Testis (tissue), 3 donors: Measurements from ENCODE around the gene HOXA5. TPM values are rescaled to one million over a fixed set of nuclear protein-coding genes. Genes with fewer than 3 reads are reported as not detected.

ENCODE experiments used
- DNase-seq: peaks from one replicate; pipeline ENCODE4 v3.0.0-alpha.2; 2019
- H3K27ac ChIP-seq, 2 donors: fragments of 200-600 bp; sonication (generic); one replicate each; pipeline ENCODE4 v1.5.1; 2019
- H3K27me3 ChIP-seq: fragments of 200-600 bp; sonication (generic); one replicate; pipeline ENCODE4 v1.5.1; 2019
- H3K36me3 ChIP-seq: fragments of 200-600 bp; sonication (generic); one replicate; pipeline ENCODE4 v1.5.1; 2017; ENCODE audit warnings: low read depth; ENCODE audit errors: missing control alignments
- H3K4me1 ChIP-seq: fragments of 200-600 bp; sonication (generic); one replicate; pipeline ENCODE4 v1.5.1; 2019
- H3K4me3 ChIP-seq, 2 donors: fragments of 200-600 bp; sonication (generic); one replicate each; pipeline ENCODE4 v1.5.1; 2017 to 2019
- H3K9me3 ChIP-seq: fragments of 200-600 bp; sonication (generic); one replicate; pipeline ENCODE4 v1.5.1; 2017
- POLR2A ChIP-seq: fragments of 450-650 bp; IDR thresholded peaks from one replicate; pipeline ENCODE4 v1.6.1; 2017; ENCODE audit warnings: antibody characterized with exemption, mild to moderate bottlenecking, moderate library complexity
- WGBS, 2 donors: methylation state at CpG; one replicate each; pipeline ENCODE4 v1.1.5; 2018; 5-methylcytosine and 5-hydroxymethylcytosine counted together
- intact Hi-C: fragments of 100-400 bp; cut with DNase I; formaldehyde crosslinking; loops from one replicate; pipeline ENCODE4 v1.15.1; 2023; ENCODE audit warnings: low total_unique reads
- polyA plus RNA-seq: library from polyadenylated mRNA; stranded (reverse); fragments of 350-450 nt; fragmentation: Illumina TruSeq; extraction: RNeasy Lipid Tissue Mini Kit (QIAGEN cat#74804); gene quantifications from one replicate; pipeline ENCODE4 v1.2.3, GENCODE V29; 2014; ENCODE audit warnings: low read depth, low replicate concordance; ENCODE audit not compliant: insufficient read depth
- total RNA-seq, 2 donors: library from RNA; depleted of rRNA; stranded (reverse); fragments of >200 nt; gene quantifications; one replicate each; pipeline ENCODE4 v1.2.3, GENCODE V29; 2016
- TF ChIP-seq, protein P1 (sequence below), 3 experiments: fragments of 450-650 bp in 2 of 3; fragments of 200-600 bp in 1 of 3; sonication (generic) in 1 of 3; IDR thresholded peaks; one replicate each; pipeline ENCODE4 v1.5.1; 2016 to 2019; ENCODE audit warnings: antibody characterized with exemption in 3 of 3, mild to moderate bottlenecking in 2 of 3, moderate library complexity in 1 of 3

The HOXA5 gene
- total and polyA plus RNA-seq, 3 donors from 2014 or later = 0.63 to 7.6 TPM; not detected in 1

DNA sequence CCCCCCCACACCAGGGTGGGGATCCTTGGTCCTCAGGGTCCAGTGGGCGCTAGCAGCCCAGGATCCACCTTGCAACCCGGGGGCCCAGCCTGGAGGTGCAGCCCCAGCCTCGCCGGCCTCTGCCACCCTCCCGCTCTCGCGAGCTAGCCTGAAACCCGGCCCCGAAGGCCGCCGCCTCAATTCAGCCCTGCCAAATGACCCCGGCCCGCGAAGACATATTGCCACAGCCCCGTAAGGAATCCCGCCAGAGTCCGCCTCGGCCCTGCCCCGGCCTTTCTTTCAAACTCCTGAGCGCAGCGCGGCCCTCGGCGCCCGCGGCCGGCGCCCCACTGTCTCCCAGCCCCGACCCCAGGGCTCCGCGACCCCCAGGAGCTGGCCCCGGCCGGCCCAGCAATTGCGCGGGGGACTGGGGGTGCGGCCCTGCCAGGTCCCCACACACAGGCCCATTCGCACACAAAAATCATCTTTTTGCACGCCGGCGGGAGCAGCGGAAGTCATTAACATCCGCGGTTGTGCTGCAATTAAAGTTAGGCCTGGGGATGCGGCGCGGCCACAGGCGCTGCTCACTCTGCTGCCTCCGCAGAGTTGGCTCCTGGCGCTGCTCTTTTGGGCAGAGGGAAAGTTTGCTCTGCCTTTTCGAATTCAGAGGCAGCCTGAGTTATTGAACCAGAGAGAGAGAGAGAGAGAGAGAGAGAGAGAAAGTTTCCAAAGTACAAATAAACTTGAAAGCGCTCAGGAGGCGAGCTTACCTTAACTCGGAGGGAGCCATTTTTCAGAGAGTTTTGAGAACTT, 4.0 kb downstream of the HOXA5 start:
- H3K4me1 ChIP-seq = peaks cover 4% of the 10 kb centered on the region

DNA sequence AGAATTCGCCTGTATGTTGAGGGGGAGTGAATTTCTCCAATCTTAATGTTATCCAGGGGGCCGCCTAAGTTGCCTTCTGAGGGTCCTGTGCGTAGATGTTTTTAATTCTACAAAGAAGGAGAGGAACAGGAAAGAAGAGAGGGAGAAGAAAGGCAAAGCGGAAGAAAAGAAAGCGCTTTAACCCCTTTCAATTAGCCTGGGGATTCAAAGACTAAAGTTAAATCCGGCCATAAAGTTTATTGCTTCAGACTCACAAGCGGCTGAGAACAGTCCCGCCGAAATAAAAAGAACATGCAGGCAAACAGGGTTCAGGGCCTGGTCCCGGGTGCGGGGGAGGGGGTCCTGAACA, 4.5 kb downstream of the HOXA5 start:
- DNase-seq = no peak
- no peaks in the 10 kb centered on the region for H3K27me3 ChIP-seq
- H3K27ac ChIP-seq = no peak overlapping the region
- peak overlapping the region; percentile 33 to 48 for H3K4me3 ChIP-seq
- intact Hi-C loops = no loop called here
- H3K9me3 ChIP-seq = no peaks in the 10 kb centered on the region
- H3K4me1 ChIP-seq = peaks cover 1% of the 10 kb centered on the region
- TF ChIP-seq, protein P1, sequence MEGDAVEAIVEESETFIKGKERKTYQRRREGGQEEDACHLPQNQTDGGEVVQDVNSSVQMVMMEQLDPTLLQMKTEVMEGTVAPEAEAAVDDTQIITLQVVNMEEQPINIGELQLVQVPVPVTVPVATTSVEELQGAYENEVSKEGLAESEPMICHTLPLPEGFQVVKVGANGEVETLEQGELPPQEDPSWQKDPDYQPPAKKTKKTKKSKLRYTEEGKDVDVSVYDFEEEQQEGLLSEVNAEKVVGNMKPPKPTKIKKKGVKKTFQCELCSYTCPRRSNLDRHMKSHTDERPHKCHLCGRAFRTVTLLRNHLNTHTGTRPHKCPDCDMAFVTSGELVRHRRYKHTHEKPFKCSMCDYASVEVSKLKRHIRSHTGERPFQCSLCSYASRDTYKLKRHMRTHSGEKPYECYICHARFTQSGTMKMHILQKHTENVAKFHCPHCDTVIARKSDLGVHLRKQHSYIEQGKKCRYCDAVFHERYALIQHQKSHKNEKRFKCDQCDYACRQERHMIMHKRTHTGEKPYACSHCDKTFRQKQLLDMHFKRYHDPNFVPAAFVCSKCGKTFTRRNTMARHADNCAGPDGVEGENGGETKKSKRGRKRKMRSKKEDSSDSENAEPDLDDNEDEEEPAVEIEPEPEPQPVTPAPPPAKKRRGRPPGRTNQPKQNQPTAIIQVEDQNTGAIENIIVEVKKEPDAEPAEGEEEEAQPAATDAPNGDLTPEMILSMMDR (IDR thresholded peaks at IDR 0.05) = no peak
- TF ChIP-seq POLR2A = no peak
- no peaks in the 10 kb centered on the region for H3K36me3 ChIP-seq
- 44 to 52% methylated on average over 11 of the region's 11 CpGs for WGBS, 2 donors

More for the DNA sequence above, 4.0 kb downstream of the HOXA5 start:
- TF ChIP-seq, protein P1 (IDR thresholded peaks at IDR 0.05) = no peak
- no peak for TF ChIP-seq POLR2A
- no peaks in the 10 kb centered on the region for H3K9me3 ChIP-seq
- H3K27me3 ChIP-seq = no peaks in the 10 kb centered on the region
- WGBS, 2 donors = 22 to 31% methylated on average over 23 to 53 of the region's 53 CpGs
- no peaks in the 10 kb centered on the region for H3K36me3 ChIP-seq
- intact Hi-C loops = no loop called here
- H3K4me3 ChIP-seq = peak overlapping the region; percentile 33 to 48
- DNase-seq = peak; percentile 16
- no peak overlapping the region for H3K27ac ChIP-seq

DNA sequence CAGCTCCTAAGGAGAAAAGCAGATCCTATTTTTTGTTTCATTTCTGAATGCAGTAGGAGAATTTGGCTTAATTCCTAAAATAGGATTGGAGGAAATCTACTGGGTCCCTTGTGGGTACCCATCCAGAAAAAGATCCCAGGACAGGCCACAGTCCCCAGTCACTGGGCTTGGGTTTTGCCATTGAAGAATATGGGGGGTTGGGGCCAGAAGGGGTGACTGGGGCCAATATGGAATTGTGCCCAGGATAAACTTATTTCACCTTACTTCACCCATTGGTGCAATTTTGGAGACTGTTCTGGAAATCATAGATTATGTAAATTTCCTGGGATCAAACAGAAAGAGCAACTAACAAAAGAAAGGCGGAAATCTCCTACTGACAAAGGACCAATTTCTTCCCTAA, 5.0 kb downstream of the HOXA5 start:
- Histone ChIP-seq H3K27me3 (no peaks in the 10 kb centered on the region), H3K9me3 (no peaks in the 10 kb centered on the region), H3K27ac (no peak overlapping the region), H3K4me1 (no peaks in the 10 kb centered on the region), H3K36me3 (no peaks in the 10 kb centered on the region), H3K4me3 (no peak overlapping the region)
- 59 to 79% methylated on average over 1 of the region's 1 CpG for WGBS, 2 donors
- TF ChIP-seq, protein P1 (IDR thresholded peaks at IDR 0.05) = no peak
- no peak for TF ChIP-seq POLR2A
- no peak for DNase-seq
- intact Hi-C loops = no loop called here

DNA sequence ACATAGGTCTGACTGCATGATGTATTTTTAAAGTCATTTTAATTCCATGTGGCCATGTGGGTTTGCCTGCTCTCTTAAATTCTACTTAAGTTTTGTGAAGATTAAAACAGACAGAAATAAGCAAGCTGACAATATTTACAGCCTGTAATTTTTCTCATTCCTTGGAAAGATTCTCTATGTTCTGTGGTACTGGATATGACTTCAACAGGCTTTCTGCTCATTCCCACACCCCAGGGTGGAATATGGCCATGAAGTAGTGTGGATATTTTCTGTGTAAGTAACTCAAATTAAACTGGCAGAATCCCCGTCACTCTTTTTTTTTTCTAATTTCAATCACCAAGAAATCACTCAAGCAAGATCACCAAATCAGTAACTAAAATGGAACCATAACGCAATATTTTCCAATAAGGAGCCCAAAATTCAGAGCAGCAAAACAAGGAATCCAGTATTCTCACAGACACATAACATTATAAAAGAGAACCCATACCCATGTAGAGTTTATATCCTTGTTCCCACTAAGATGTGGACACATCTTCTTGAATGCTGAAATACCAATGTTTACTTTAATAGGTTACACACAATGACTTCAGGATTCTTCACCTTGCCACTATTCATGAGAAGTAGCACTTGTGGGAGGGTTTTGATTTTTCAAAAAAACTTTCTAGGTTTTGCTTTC, 5.7 kb downstream of the HOXA5 start:
- intact Hi-C loops = no loop called here
- H3K9me3 ChIP-seq = no peaks in the 10 kb centered on the region
- DNase-seq = no peak
- 87 to 93% methylated on average over 2 of the region's 2 CpGs for WGBS, 2 donors
- no peak overlapping the region for H3K27ac ChIP-seq
- no peaks in the 10 kb centered on the region for H3K36me3 ChIP-seq
- H3K4me1 ChIP-seq = no peaks in the 10 kb centered on the region
- H3K4me3 ChIP-seq = no peak overlapping the region
- no peaks in the 10 kb centered on the region for H3K27me3 ChIP-seq
- TF ChIP-seq, protein P1 (IDR thresholded peaks at IDR 0.05) = no peak
- no peak for TF ChIP-seq POLR2A
